ENCODE results near the gene PNKP.
A peak's percentile ranks its signal among the peaks of the same experiment; 100 is the strongest.

The PNKP gene

GRCh38 chr19:49875177-49875576, 7.8 kb upstream of the PNKP start:
- H3K9me3 ChIP-seq (ENCODE audit: severe bottlenecking) = no peaks in the 10 kb centered on the region
- no peaks in the 10 kb centered on the region for H3K27me3 ChIP-seq (ENCODE audit: insufficient read depth, low read depth, severe bottlenecking)
- peak overlapping the region; percentile 96 for H3K27ac ChIP-seq
- H3K4me3 ChIP-seq (ENCODE audit: low read depth, low read length) = peak overlapping the region; percentile 78
- peaks cover 10% of the 10 kb centered on the region for H3K36me3 ChIP-seq
- no peak for DNase-seq
- TF ChIP-seq CTCF (IDR thresholded peaks at IDR 0.05; ENCODE audit: low read depth, low read length) = no peak

GRCh38 chr19:49874503-49875157, 7.3 kb upstream of the PNKP start:
- no peak for TF ChIP-seq CTCF (IDR thresholded peaks at IDR 0.05; ENCODE audit: low read depth, low read length)
- no peak for DNase-seq
- H3K36me3 ChIP-seq = peaks cover 6% of the 10 kb centered on the region
- H3K4me3 ChIP-seq (ENCODE audit: low read depth, low read length) = no peak overlapping the region
- H3K9me3 ChIP-seq (ENCODE audit: severe bottlenecking) = no peaks in the 10 kb centered on the region
- no peaks in the 10 kb centered on the region for H3K27me3 ChIP-seq (ENCODE audit: insufficient read depth, low read depth, severe bottlenecking)
- no peak overlapping the region for H3K27ac ChIP-seq

- no peak for DNase-seq
- H3K27ac ChIP-seq = no peak overlapping the region
- TF ChIP-seq CTCF (IDR thresholded peaks at IDR 0.05; ENCODE audit: low read depth, low read length) = no peak
- H3K27me3 ChIP-seq (ENCODE audit: insufficient read depth, low read depth, severe bottlenecking) = no peaks in the 10 kb centered on the region
- H3K4me3 ChIP-seq (ENCODE audit: low read depth, low read length) = no peak overlapping the region
- H3K9me3 ChIP-seq (ENCODE audit: severe bottlenecking) = no peaks in the 10 kb centered on the region
- peaks cover 6% of the 10 kb centered on the region for H3K36me3 ChIP-seq
Measured at GRCh38 chr19:49873834-49874233, 6.5 kb upstream of the PNKP start.

GRCh38 chr19:49873129-49873521, 5.7 kb upstream of the PNKP start:
- H3K9me3 ChIP-seq (ENCODE audit: severe bottlenecking) = no peaks in the 10 kb centered on the region
- no peak overlapping the region for H3K4me3 ChIP-seq (ENCODE audit: low read depth, low read length)
- no peak overlapping the region for H3K27ac ChIP-seq
- DNase-seq = no peak
- no peak for TF ChIP-seq CTCF (IDR thresholded peaks at IDR 0.05; ENCODE audit: low read depth, low read length)
- no peaks in the 10 kb centered on the region for H3K27me3 ChIP-seq (ENCODE audit: insufficient read depth, low read depth, severe bottlenecking)
- H3K36me3 ChIP-seq = peaks cover 6% of the 10 kb centered on the region

- Histone ChIP-seq H3K27me3 (ENCODE audit: insufficient read depth, low read depth, severe bottlenecking) (no peaks in the 10 kb centered on the region), H3K4me3 (ENCODE audit: low read depth, low read length) (no peak overlapping the region), H3K9me3 (ENCODE audit: severe bottlenecking) (no peaks in the 10 kb centered on the region), H3K36me3 (peaks cover 6% of the 10 kb centered on the region), H3K27ac (no peak overlapping the region)
- no peak for TF ChIP-seq CTCF (IDR thresholded peaks at IDR 0.05; ENCODE audit: low read depth, low read length)
- no peak for DNase-seq
Measured at GRCh38 chr19:49872245-49873128, 5.1 kb upstream of the PNKP start.

Data from WERI-Rb-1 (cell line).